Mammary epithelial cell (primary cell): ENCODE data around the gene TSPAN16.

Experiments
- CTCF ChIP-seq, 2 donors: IDR thresholded peaks in 1 of 2; conservative IDR thresholded peaks in 1 of 2; 2 replicates each; pipeline ENCODE4 v1.5.1; 2011 to 2012; ENCODE audit warnings: inconsistent platforms in 2 of 2, low read length in 2 of 2, mild to moderate bottlenecking in 2 of 2, control low read depth in 1 of 2, low read depth in 1 of 2; ENCODE audit not compliant: insufficient read depth in 1 of 2; ENCODE audit errors: extremely low read depth in 1 of 2
- EZH2 ChIP-seq: IDR thresholded peaks from 2 replicates; pipeline ENCODE4 v1.6.1; 2012; ENCODE audit warnings: low read length, inconsistent platforms, borderline replicate concordance

- TF ChIP-seq CTCF (conservative IDR thresholded peaks at IDR 0.05 in 1 of 2, IDR thresholded peaks at IDR 0.05 in 1 of 2; ENCODE audit: extremely low read depth in 1 of 2, insufficient read depth in 1 of 2, low read depth in 1 of 2, low read length in 2 of 2) (no peak), EZH2 (no peak)
These were observed 53.2 kb downstream of the TSPAN16 start for GRCh38 chr19:11349171-11349570.
